A673 (cell line): ENCODE data around the gene CYP4F12. TPM values are rescaled to one million over a fixed set of nuclear protein-coding genes. Genes with fewer than 3 reads are reported as not detected.

Experiments used
- BruUV-seq: library from RNA; stranded (reverse); fragments of 400-500 nt; replicated peaks from 2 replicates; lab custom pipeline; 2021; lab: Mats Ljungman, UMichigan
- CTCF ChIA-PET: fragments of 300-600 bp; sonication (Branson Sonifier 250); formaldehyde crosslinking; loops from one replicate; lab custom pipeline; 2022; ENCODE audit warnings: antibody characterized with exemption; lab: Charles Lee
- POLR2A ChIA-PET: fragments of 300-600 bp; sonication (Branson Sonifier 250); formaldehyde crosslinking; loops from one replicate; lab custom pipeline; 2022; ENCODE audit warnings: antibody characterized with exemption; ENCODE audit not compliant: low non-redundant PET; lab: Charles Lee
- DNase-seq: peaks from one replicate; pipeline ENCODE4 v3.0.0-alpha.2; 2015; ENCODE audit warnings: low spot score
- H3K27ac ChIP-seq: fragments of 200-600 bp; sonication (generic); 2 replicates; pipeline ENCODE4 v1.5.1; 2016; ENCODE audit warnings: mixed run types, low read depth, mild to moderate bottlenecking, mixed read lengths, antibody characterized with exemption, low read length; ENCODE audit not compliant: poor library complexity, severe bottlenecking
- H3K27me3 ChIP-seq: fragments of 200-600 bp; sonication (generic); replicated peaks from 2 replicates; pipeline ENCODE4 v1.6.1; 2017; ENCODE audit warnings: mixed run types, low read depth, mild to moderate bottlenecking, mixed read lengths, antibody characterized with exemption, low read length; ENCODE audit not compliant: insufficient read depth, poor library complexity
- H3K36me3 ChIP-seq: fragments of 200-600 bp; sonication (generic); 2 replicates; pipeline ENCODE4 v1.6.1; 2016; ENCODE audit warnings: mixed run types, mild to moderate bottlenecking, mixed read lengths, antibody characterized with exemption, low read length; ENCODE audit not compliant: insufficient read depth, poor library complexity, severe bottlenecking
- H3K4me1 ChIP-seq: fragments of 200-600 bp; sonication (generic); 2 replicates; pipeline ENCODE4 v1.6.1; 2017; ENCODE audit warnings: mixed run types, mild to moderate bottlenecking, mixed read lengths, antibody characterized with exemption, low read length; ENCODE audit not compliant: insufficient read depth, poor library complexity, severe bottlenecking
- H3K4me3 ChIP-seq: fragments of 200-600 bp; sonication (generic); 2 replicates; pipeline ENCODE4 v1.5.1; 2016; ENCODE audit warnings: low read depth, mixed run types, mild to moderate bottlenecking, mixed read lengths, low read length; ENCODE audit not compliant: poor library complexity, severe bottlenecking
- H3K9me3 ChIP-seq: fragments of 200-600 bp; sonication (generic); 2 replicates; pipeline ENCODE4 v1.6.1; 2016; ENCODE audit warnings: mixed run types, low read depth, mild to moderate bottlenecking, mixed read lengths, antibody characterized with exemption, low read length; ENCODE audit not compliant: poor library complexity, severe bottlenecking
- CTCF ChIP-seq: fragments of 300-800, 200-600 bp; sonication (generic); conservative IDR thresholded peaks from 2 replicates; pipeline ENCODE4 v1.5.1; 2017; ENCODE audit warnings: low read depth, mild to moderate bottlenecking, antibody characterized with exemption, low read length, moderate library complexity, mixed read lengths
- EZH2 ChIP-seq: fragments of 200-600 bp; sonication (generic); IDR thresholded peaks from 2 replicates; pipeline ENCODE4 v1.6.1; 2017; ENCODE audit warnings: borderline replicate concordance, low read depth, mild to moderate bottlenecking, mixed read lengths, antibody characterized with exemption, low read length; ENCODE audit not compliant: poor library complexity, severe bottlenecking
- intact Hi-C: fragments of 100-400 bp; cut with micrococcal nuclease; formaldehyde crosslinking; loops from one replicate; pipeline ENCODE4 v1.10.0; 2022; ENCODE audit not compliant: unreplicated experiment
- total RNA-seq: library from RNA; stranded (reverse); gene quantifications from 2 replicates; pipeline ENCODE4 v1.2.3, GENCODE V29; 2021

The CYP4F12 gene
- total RNA-seq, 1 experiment from 2014 or later: not detected

GRCh38 chr19:15629003-15629880 is 43.6 kb upstream of the CYP4F12 start:
- Histone ChIP-seq H3K4me1 (no peaks in the 10 kb centered on the region), H3K27ac (no peak overlapping the region), H3K36me3 (no peaks in the 10 kb centered on the region), H3K9me3 (no peaks in the 10 kb centered on the region), H3K4me3 (no peak overlapping the region), H3K27me3 (no peaks in the 10 kb centered on the region)
- no peak for TF ChIP-seq EZH2
- peak; percentile 95 for TF ChIP-seq CTCF
- intact Hi-C loops: loop anchor here (2.0 to 10.0 kb wide), 2 partner anchors 554 to 756 kb away; no protein-coding TSS in a partner anchor
- ChIA-PET POLR2A (no interaction called here), CTCF (interaction anchor here (0.7 to 1.3 kb wide), 2 partner anchors 42 to 556 kb away, joined by 3 read pairs; partner anchors contain the start of gene FAM32A)
- peak; percentile 74 for DNase-seq
- no TSS peak for BruUV-seq

- TF ChIP-seq EZH2 (no peak), CTCF (peak; percentile 57)
- Histone ChIP-seq H3K4me1 (no peaks in the 10 kb centered on the region), H3K4me3 (no peak overlapping the region), H3K27ac (no peak overlapping the region), H3K36me3 (no peaks in the 10 kb centered on the region), H3K9me3 (no peaks in the 10 kb centered on the region), H3K27me3 (peaks cover 8% of the 10 kb centered on the region)
- POLR2A ChIA-PET: no interaction called here
- intact Hi-C loops: loop anchor here (5.0 kb wide), 1 partner anchor 235 kb away; no protein-coding TSS in a partner anchor
- CTCF ChIA-PET: no interaction called here
- BruUV-seq: no TSS peak
- peak; percentile 54 for DNase-seq
These were observed 41.1 kb upstream of the CYP4F12 start for GRCh38 chr19:15631817-15632216.

GRCh38 chr19:15633082-15633835 is 39.6 kb upstream of the CYP4F12 start:
- Histone ChIP-seq H3K27ac (no peak overlapping the region), H3K4me1 (no peaks in the 10 kb centered on the region), H3K9me3 (no peaks in the 10 kb centered on the region), H3K4me3 (no peak overlapping the region), H3K36me3 (no peaks in the 10 kb centered on the region), H3K27me3 (peaks cover 8% of the 10 kb centered on the region)
- POLR2A ChIA-PET: no interaction called here
- CTCF ChIA-PET: no interaction called here
- TF ChIP-seq CTCF (no peak), EZH2 (no peak)
- intact Hi-C loops: loop anchor here (5.0 kb wide), 1 partner anchor 234 kb away; no protein-coding TSS in a partner anchor
- BruUV-seq: no TSS peak
- DNase-seq: no peak
